ENCODE results near the gene NOD1.
A peak's percentile ranks its signal among the peaks of the same experiment; 100 is the strongest.
"Not testable (repeated sequence)": the region's sequence is repeated elsewhere in the genome, so short reads cannot be mapped to it uniquely, and the experiment has no call there.

NOD1 gene

GRCh38 chr7:30485667-30486066 is 7.1 kb upstream of the NOD1 start:
- TF ChIP-seq CTCF (IDR thresholded peaks at IDR 0.05; ENCODE audit: low read length, missing control alignments): no peak
- H3K4me3 ChIP-seq (replicated peaks; ENCODE audit: low read depth, low read length): no peak overlapping the region
- peak; percentile 57 for DNase-seq (ENCODE audit: low read depth)

- H3K4me3 ChIP-seq (replicated peaks; ENCODE audit: low read depth, low read length); DNase-seq (ENCODE audit: low read depth): not testable (repeated sequence)
Measured at GRCh38 chr7:30481416-30481815, 2.8 kb upstream of the NOD1 start.

- TF ChIP-seq CTCF (IDR thresholded peaks at IDR 0.05; ENCODE audit: low read length, missing control alignments): no peak
- DNase-seq (ENCODE audit: low read depth): peak; percentile 51
- peak overlapping the region; percentile 79 for H3K4me3 ChIP-seq (replicated peaks; ENCODE audit: low read depth, low read length)
Measured at GRCh38 chr7:30479202-30480120, 877 bp upstream of the NOD1 start.

- peak; percentile 51 for DNase-seq (ENCODE audit: low read depth)
- no peak for TF ChIP-seq CTCF (IDR thresholded peaks at IDR 0.05; ENCODE audit: low read length, missing control alignments)
- peak overlapping the region; percentile 79 for H3K4me3 ChIP-seq (replicated peaks; ENCODE audit: low read depth, low read length)
Measured at GRCh38 chr7:30476459-30477145, 2.0 kb downstream of the NOD1 start.

- TF ChIP-seq CTCF (IDR thresholded peaks at IDR 0.05; ENCODE audit: low read length, missing control alignments): no peak
- no peak overlapping the region for H3K4me3 ChIP-seq (replicated peaks; ENCODE audit: low read depth, low read length)
- no peak for DNase-seq (ENCODE audit: low read depth)
Measured at GRCh38 chr7:30475580-30475979, 3.0 kb downstream of the NOD1 start.

- peak; percentile 95 for DNase-seq (ENCODE audit: low read depth)
- H3K4me3 ChIP-seq (replicated peaks; ENCODE audit: low read depth, low read length): no peak overlapping the region
- no peak for TF ChIP-seq CTCF (IDR thresholded peaks at IDR 0.05; ENCODE audit: low read length, missing control alignments)
Measured at GRCh38 chr7:30474893-30475292, 3.7 kb downstream of the NOD1 start.

- no peak for TF ChIP-seq CTCF (IDR thresholded peaks at IDR 0.05; ENCODE audit: low read length, missing control alignments)
- DNase-seq (ENCODE audit: low read depth): no peak
- H3K4me3 ChIP-seq (replicated peaks; ENCODE audit: low read depth, low read length): no peak overlapping the region
Measured at GRCh38 chr7:30474485-30474884, 4.1 kb downstream of the NOD1 start.
